WTC11 (cell line): Measurements from ENCODE around the gene PLEKHG7. TPM values are rescaled to one million over a fixed set of nuclear protein-coding genes. Genes with fewer than 3 reads are reported as not detected.

Experiments
- ATAC-seq: fragments of 200-7000 bp; cut with Tn5 transposase; 2 replicates; pipeline ENCODE4 v1.10.0; 2021; ENCODE audit warnings: mild to moderate bottlenecking, moderate library complexity
- CTCF ChIA-PET: fragments of 300-600 bp; sonication (Branson Sonifier 250); formaldehyde crosslinking; loops from one replicate; lab custom pipeline; 2021; ENCODE audit warnings: antibody characterized with exemption; lab: Charles Lee
- POLR2A ChIA-PET: fragments of 350-600 bp; sonication (Branson Sonifier 250); formaldehyde crosslinking; loops from one replicate; lab custom pipeline; 2021; ENCODE audit warnings: antibody characterized with exemption; lab: Charles Lee
- DNase-seq: peaks from one replicate; pipeline ENCODE4 v3.0.0; 2021; ENCODE audit warnings: low spot score
- H3K27ac Mint-ChIP-seq: 2 replicates; pipeline ENCODE4 v1.8.0; 2021; ENCODE audit warnings: mixed read lengths
- H3K27me3 Mint-ChIP-seq: 2 replicates; pipeline ENCODE4 v1.8.0; 2021; ENCODE audit warnings: low read depth, mild to moderate bottlenecking, moderate library complexity, mixed read lengths
- H3K36me3 Mint-ChIP-seq: 2 replicates; pipeline ENCODE4 v1.8.0; 2021; ENCODE audit warnings: mixed read lengths
- H3K4me1 Mint-ChIP-seq: 2 replicates; pipeline ENCODE4 v1.8.0; 2022; ENCODE audit warnings: mixed read lengths
- H3K4me3 Mint-ChIP-seq: 2 replicates; pipeline ENCODE4 v1.8.0; 2021; ENCODE audit warnings: mild to moderate bottlenecking, moderate library complexity, mixed read lengths
- H3K9me3 Mint-ChIP-seq: 2 replicates; pipeline ENCODE4 v1.8.0; 2021; ENCODE audit warnings: mixed read lengths
- AFF4 ChIP-seq: sonication (generic); formaldehyde crosslinking; IDR thresholded peaks from 2 replicates; pipeline ENCODE4 v1.8.1; 2023; ENCODE audit warnings: mild to moderate bottlenecking, missing genetic modification reagents, borderline replicate concordance
- CBFB ChIP-seq: sonication (generic); formaldehyde crosslinking; IDR thresholded peaks from 2 replicates; pipeline ENCODE4 v1.8.1; 2022; ENCODE audit warnings: mild to moderate bottlenecking, low read depth, missing genetic modification reagents
- ETV6 ChIP-seq: sonication (generic); formaldehyde crosslinking; IDR thresholded peaks from 2 replicates; pipeline ENCODE4 v1.8.1; 2022; ENCODE audit warnings: mild to moderate bottlenecking, missing genetic modification reagents
- FOXK1 ChIP-seq: sonication (generic); formaldehyde crosslinking; IDR thresholded peaks from 2 replicates; pipeline ENCODE4 v1.8.0; 2022; ENCODE audit warnings: mild to moderate bottlenecking, moderate library complexity, missing genetic modification reagents
- HMGXB4 ChIP-seq: sonication (generic); formaldehyde crosslinking; IDR thresholded peaks from 2 replicates; pipeline ENCODE4 v1.8.1; 2023; ENCODE audit warnings: mild to moderate bottlenecking, moderate library complexity, missing genetic modification reagents
- IRF2 ChIP-seq: sonication (generic); formaldehyde crosslinking; IDR thresholded peaks from 2 replicates; pipeline ENCODE4 v1.8.0; 2022; ENCODE audit warnings: low read depth, missing genetic modification reagents, borderline replicate concordance
- KAT7 ChIP-seq: sonication (generic); formaldehyde crosslinking; IDR thresholded peaks from 2 replicates; pipeline ENCODE4 v1.8.1; 2023; ENCODE audit warnings: missing genetic modification reagents, mild to moderate bottlenecking, borderline replicate concordance
- NFATC4 ChIP-seq: fragments of 250-450 bp; sonication (Bioruptor Pico); IDR thresholded peaks from 2 replicates; pipeline ENCODE4 v1.9.0; 2021; ENCODE audit warnings: mild to moderate bottlenecking
- RELA ChIP-seq: sonication (generic); formaldehyde crosslinking; IDR thresholded peaks from 2 replicates; pipeline ENCODE4 v1.8.1; 2022; ENCODE audit warnings: missing genetic modification reagents, mild to moderate bottlenecking, borderline replicate concordance
- RORB ChIP-seq: fragments of 250-450 bp; sonication (Bioruptor Pico); IDR thresholded peaks from 2 replicates; pipeline ENCODE4 v1.9.0; 2021; ENCODE audit warnings: mild to moderate bottlenecking
- SMAD4 ChIP-seq: sonication (generic); formaldehyde crosslinking; IDR thresholded peaks from 2 replicates; pipeline ENCODE4 v1.8.0; 2022; ENCODE audit warnings: mild to moderate bottlenecking, missing genetic modification reagents
- SOX15 ChIP-seq: fragments of 250-450 bp; sonication (Bioruptor Pico); IDR thresholded peaks from 2 replicates; pipeline ENCODE4 v1.9.0; 2021; ENCODE audit warnings: mild to moderate bottlenecking
- TCF7 ChIP-seq: sonication (generic); formaldehyde crosslinking; IDR thresholded peaks from 2 replicates; pipeline ENCODE4 v1.8.0; 2022; ENCODE audit warnings: mild to moderate bottlenecking, low read depth, missing genetic modification reagents, moderate library complexity
- TEAD1 ChIP-seq: sonication (generic); formaldehyde crosslinking; IDR thresholded peaks from 2 replicates; pipeline ENCODE4 v1.8.0; 2022; ENCODE audit warnings: mild to moderate bottlenecking, missing genetic modification reagents
- TP53 ChIP-seq: sonication (generic); formaldehyde crosslinking; IDR thresholded peaks from 2 replicates; pipeline ENCODE4 v1.8.1; 2023; ENCODE audit warnings: mild to moderate bottlenecking, missing genetic modification reagents
- USF2 ChIP-seq: sonication (generic); formaldehyde crosslinking; IDR thresholded peaks from 2 replicates; pipeline ENCODE4 v1.8.1; 2023; ENCODE audit warnings: mild to moderate bottlenecking, missing genetic modification reagents, moderate library complexity
- ZNF121 ChIP-seq: sonication (generic); formaldehyde crosslinking; IDR thresholded peaks from 2 replicates; pipeline ENCODE4 v1.8.0; 2023; ENCODE audit warnings: missing genetic modification reagents
- ZNF219 ChIP-seq: sonication (generic); formaldehyde crosslinking; IDR thresholded peaks from 2 replicates; pipeline ENCODE4 v1.8.0; 2023; ENCODE audit warnings: missing genetic modification reagents, mild to moderate bottlenecking, borderline replicate concordance
- ZNF532 ChIP-seq: fragments of 250-450 bp; sonication (Bioruptor Pico); IDR thresholded peaks from 2 replicates; pipeline ENCODE4 v1.9.0; 2021; ENCODE audit warnings: mild to moderate bottlenecking, borderline replicate concordance
- ZNF671 ChIP-seq: fragments of 250-450 bp; sonication (Bioruptor Pico); IDR thresholded peaks from 2 replicates; pipeline ENCODE4 v1.8.0; 2021; ENCODE audit warnings: mild to moderate bottlenecking
- total RNA-seq: library from RNA; stranded (reverse); gene quantifications from 3 replicates; pipeline ENCODE4 v1.2.3, GENCODE V29; 2021
- TF ChIP-seq, protein P1 (sequence below): sonication (generic); formaldehyde crosslinking; IDR thresholded peaks from 2 replicates; pipeline ENCODE4 v1.8.0; 2022; ENCODE audit warnings: mild to moderate bottlenecking, missing genetic modification reagents
- TF ChIP-seq, protein P2 (sequence below): fragments of 250-450 bp; sonication (Bioruptor Pico); IDR thresholded peaks from 2 replicates; pipeline ENCODE4 v2.1.2; 2022; ENCODE audit warnings: mild to moderate bottlenecking, moderate library complexity

The PLEKHG7 gene
- total RNA-seq, 1 experiment from 2014 or later, result not detected

GRCh38 chr12:92803903-92804302, 101.1 kb downstream of the PLEKHG7 start:
- ChIA-PET POLR2A (no interaction called here), CTCF (no interaction called here)
- Mint-ChIP-seq H3K4me1 (no peaks in the 10 kb centered on the region), H3K9me3 (no peaks in the 10 kb centered on the region), H3K27ac (no peak overlapping the region), H3K36me3 (peaks cover 14% of the 10 kb centered on the region), H3K27me3 (no peaks in the 10 kb centered on the region), H3K4me3 (no peak overlapping the region)
- no peak for ATAC-seq
- TF ChIP-seq FOXK1 (no peak), IRF2 (no peak), ZNF671 (CRISPR knock-in tag) (no peak), CBFB (CRISPR knock-in tag) (no peak), SOX15 (CRISPR knock-in tag) (no peak), RELA (no peak), AFF4 (CRISPR knock-in tag) (no peak), SMAD4 (CRISPR knock-in tag) (no peak), TP53 (CRISPR knock-in tag) (no peak), HMGXB4 (CRISPR knock-in tag) (no peak)
- DNase-seq, result no peak

DNA sequence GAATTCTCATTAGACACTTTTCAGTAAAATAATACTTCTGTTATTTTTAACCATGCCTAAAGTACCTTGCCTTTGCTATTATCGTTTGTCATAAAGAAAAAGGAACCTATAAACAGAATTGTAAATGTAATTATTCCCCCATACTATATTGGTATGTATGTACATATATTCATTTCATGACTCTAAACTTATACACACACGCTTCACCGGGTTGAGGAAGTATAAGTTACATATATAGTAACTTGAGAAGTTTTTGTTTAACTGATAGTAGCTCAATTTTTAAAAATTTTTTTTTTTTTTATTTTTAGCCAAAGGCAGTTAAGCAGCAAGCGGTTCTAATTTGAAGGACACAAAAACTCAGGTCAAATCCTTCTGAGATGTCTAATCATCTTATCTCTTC, 107.6 kb downstream of the PLEKHG7 start:
- Mint-ChIP-seq H3K9me3 (no peaks in the 10 kb centered on the region), H3K4me3 (no peak overlapping the region), H3K27me3 (no peaks in the 10 kb centered on the region), H3K36me3 (peaks cover 12% of the 10 kb centered on the region), H3K4me1 (no peaks in the 10 kb centered on the region), H3K27ac (no peak overlapping the region)
- POLR2A ChIA-PET, result interaction anchor here (0.6 kb wide), 1 partner anchor 999 kb away, joined by 3 read pairs; no protein-coding TSS in a partner anchor
- no peak for TF ChIP-seq ZNF532 (CRISPR knock-in tag)
- TF ChIP-seq TCF7 (CRISPR knock-in tag), result no peak
- no peak for TF ChIP-seq USF2
- TF ChIP-seq, protein P1, sequence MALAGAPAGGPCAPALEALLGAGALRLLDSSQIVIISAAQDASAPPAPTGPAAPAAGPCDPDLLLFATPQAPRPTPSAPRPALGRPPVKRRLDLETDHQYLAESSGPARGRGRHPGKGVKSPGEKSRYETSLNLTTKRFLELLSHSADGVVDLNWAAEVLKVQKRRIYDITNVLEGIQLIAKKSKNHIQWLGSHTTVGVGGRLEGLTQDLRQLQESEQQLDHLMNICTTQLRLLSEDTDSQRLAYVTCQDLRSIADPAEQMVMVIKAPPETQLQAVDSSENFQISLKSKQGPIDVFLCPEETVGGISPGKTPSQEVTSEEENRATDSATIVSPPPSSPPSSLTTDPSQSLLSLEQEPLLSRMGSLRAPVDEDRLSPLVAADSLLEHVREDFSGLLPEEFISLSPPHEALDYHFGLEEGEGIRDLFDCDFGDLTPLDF (CRISPR knock-in tag), result no peak
- TF ChIP-seq TEAD1 (CRISPR knock-in tag), result no peak
- TF ChIP-seq NFATC4 (CRISPR knock-in tag), result no peak
- TF ChIP-seq ZNF219 (CRISPR knock-in tag), result no peak
- TF ChIP-seq, protein P2, sequence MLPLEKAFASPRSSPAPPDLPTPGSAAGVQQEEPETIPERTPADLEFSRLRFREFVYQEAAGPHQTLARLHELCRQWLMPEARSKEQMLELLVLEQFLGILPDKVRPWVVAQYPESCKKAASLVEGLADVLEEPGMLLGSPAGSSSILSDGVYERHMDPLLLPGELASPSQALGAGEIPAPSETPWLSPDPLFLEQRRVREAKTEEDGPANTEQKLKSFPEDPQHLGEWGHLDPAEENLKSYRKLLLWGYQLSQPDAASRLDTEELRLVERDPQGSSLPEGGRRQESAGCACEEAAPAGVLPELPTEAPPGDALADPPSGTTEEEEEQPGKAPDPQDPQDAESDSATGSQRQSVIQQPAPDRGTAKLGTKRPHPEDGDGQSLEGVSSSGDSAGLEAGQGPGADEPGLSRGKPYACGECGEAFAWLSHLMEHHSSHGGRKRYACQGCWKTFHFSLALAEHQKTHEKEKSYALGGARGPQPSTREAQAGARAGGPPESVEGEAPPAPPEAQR (CRISPR knock-in tag), result no peak
- no peak for TF ChIP-seq SOX15 (CRISPR knock-in tag)
- no peak for TF ChIP-seq RORB (CRISPR knock-in tag)
- no peak for TF ChIP-seq ZNF121
- TF ChIP-seq FOXK1, result no peak
- no peak for TF ChIP-seq ETV6 (CRISPR knock-in tag)
- TF ChIP-seq KAT7, result no peak
- CTCF ChIA-PET, result no interaction called here
- ATAC-seq (no peak), DNase-seq (no peak)
